Fibroblast of skin of left biceps (primary cell): ENCODE results near the gene HBG2.

Experiments
- DNase-seq, 2 experiments: peaks; one replicate each; pipeline ENCODE4 v3.0.0-alpha.2; 2013; ENCODE audit warnings: low read depth in 2 of 2

HBG2 gene

GRCh38 chr11:5229796-5230195 lies 24.8 kb downstream of the HBG2 start:
- DNase-seq: no peak

DNA sequence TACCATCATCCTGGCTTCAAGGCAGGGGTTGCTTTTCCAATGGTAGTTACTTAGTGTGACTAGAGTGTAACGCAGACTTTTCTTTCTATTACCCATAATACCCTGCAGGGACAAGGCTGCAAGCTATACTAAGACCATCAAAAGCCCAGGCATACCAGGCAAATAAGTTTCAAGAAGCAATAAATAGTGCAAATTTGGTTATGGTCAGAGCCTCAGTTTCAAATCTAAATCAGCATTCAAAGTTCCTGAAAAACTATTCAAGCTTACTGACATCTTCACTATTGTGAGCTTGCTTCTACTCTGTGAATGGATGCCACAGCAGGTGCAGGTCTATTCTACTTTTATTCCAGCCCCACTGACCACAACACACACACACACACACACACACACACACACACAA lies 25.2 kb downstream of the HBG2 start:
- DNase-seq: no peak

DNA sequence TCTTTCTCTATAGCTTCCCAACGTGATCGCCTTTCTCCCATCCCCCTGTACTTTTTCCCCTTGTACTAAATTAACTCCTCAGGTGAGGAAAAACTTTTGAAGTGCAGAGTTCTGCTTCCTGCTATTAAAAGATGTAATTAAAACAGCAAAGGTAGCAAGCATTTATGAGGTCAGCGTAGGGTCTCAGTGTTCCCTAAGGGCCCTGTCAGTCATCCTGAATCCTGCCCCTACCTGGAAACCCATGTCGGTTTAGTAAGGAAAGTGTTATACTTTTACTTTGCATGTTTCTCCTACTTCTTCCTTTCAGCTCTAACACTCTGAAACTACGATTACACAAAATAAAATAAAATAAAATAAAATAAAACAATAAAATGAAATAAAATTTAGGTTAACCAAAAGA lies 26.5 kb downstream of the HBG2 start:
- DNase-seq: no peak

GRCh38 chr11:5227681-5228080 lies 26.9 kb downstream of the HBG2 start:
- DNase-seq: no peak

DNA sequence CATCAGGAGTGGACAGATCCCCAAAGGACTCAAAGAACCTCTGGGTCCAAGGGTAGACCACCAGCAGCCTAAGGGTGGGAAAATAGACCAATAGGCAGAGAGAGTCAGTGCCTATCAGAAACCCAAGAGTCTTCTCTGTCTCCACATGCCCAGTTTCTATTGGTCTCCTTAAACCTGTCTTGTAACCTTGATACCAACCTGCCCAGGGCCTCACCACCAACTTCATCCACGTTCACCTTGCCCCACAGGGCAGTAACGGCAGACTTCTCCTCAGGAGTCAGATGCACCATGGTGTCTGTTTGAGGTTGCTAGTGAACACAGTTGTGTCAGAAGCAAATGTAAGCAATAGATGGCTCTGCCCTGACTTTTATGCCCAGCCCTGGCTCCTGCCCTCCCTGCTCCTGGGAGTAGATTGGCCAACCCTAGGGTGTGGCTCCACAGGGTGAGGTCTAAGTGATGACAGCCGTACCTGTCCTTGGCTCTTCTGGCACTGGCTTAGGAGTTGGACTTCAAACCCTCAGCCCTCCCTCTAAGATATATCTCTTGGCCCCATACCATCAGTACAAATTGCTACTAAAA lies 27.8 kb downstream of the HBG2 start, which contains the start of gene HBB:
Gene HBB (minus strand): TSS at position 340 of the 579 bp plus-strand sequence. CDS start 50 bp downstream, at position 290.
- DNase-seq: no peak

DNA sequence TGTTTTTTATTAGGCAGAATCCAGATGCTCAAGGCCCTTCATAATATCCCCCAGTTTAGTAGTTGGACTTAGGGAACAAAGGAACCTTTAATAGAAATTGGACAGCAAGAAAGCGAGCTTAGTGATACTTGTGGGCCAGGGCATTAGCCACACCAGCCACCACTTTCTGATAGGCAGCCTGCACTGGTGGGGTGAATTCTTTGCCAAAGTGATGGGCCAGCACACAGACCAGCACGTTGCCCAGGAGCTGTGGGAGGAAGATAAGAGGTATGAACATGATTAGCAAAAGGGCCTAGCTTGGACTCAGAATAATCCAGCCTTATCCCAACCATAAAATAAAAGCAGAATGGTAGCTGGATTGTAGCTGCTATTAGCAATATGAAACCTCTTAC lies 29.1 kb downstream of the HBG2 start:
- no peak for DNase-seq

- DNase-seq: no peak
Observed at GRCh38 chr11:5224538-5225479, 29.8 kb downstream of the HBG2 start.

DNA sequence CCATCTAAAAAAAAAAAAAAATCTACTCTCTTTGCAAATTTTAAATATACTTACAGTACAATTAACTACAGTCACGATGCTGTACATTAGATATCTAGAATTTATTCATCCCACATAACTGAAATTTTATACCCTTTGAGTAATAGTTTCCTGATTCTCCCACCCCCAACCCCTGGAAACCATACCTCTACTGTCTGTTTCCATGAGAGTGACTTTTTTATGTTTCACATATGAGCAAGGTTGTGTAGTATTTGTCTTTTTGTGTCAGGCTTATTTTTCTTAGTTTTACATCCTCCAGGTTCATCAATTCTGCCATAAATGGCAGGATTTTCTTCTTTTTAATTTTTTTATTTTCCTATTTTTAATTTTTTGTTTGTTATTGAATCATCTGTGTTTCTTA lies 30.9 kb downstream of the HBG2 start:
- no peak for DNase-seq

- no peak for DNase-seq
Observed at GRCh38 chr11:5223146-5223545, 31.4 kb downstream of the HBG2 start.

GRCh38 chr11:5210376-5210885 lies 44.1 kb downstream of the HBG2 start:
- no peak for DNase-seq

DNA sequence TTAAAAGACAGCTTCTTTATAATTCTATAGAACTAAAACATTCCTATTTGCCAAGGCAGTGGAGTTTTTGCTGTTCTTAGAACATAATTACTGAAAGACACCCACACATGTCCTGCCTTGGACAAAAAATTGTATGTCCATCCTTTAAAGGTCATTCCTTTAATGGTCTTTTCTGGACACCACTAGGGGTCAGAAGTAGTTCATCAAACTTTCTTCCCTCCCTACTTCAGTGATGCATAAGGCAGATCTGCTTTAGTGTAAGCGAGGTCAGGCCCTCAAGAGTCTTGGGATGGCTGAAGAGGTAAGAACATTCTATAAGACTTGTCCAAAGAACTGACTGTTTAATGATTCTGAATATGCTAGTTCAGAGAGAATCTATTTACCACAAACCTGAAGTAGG lies 49.8 kb downstream of the HBG2 start:
- DNase-seq: peak; percentile 9 to 13

DNA sequence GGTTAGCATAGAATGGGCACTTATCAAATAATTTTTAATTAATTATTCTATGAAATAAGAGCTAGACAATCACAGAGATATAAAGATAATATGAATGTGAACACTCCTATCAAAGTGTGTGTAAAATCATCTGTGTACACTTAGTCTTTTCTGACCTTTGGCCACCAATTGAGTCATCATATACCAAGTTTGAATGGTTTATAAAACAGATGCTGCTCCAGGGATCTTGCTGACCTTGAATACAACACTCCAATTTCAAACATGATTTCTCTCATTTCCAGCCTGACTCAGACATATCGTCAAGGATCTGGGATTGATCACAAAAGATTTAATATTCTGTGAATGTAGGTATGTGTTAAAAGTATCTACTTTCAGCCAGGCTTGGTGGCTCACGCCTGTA lies 51.2 kb downstream of the HBG2 start:
- DNase-seq: no peak
